Vein endothelial cell (primary cell): ENCODE measurements around the gene UVRAG. TPM values are rescaled to one million over a fixed set of nuclear protein-coding genes. Genes with fewer than 3 reads are reported as not detected.

Experiments
- small RNA-seq: library from RNA; depleted of rRNA; stranded (forward); fragments of <200 nt; gene quantifications from one replicate; pipeline ENCODE3, GENCODE V24; 2012
- total RNA-seq: library from RNA; depleted of rRNA; stranded (reverse); fragments of >200 nt; gene quantifications from 2 replicates; pipeline ENCODE4 v1.2.3, GENCODE V29; 2012

The UVRAG gene
- 74.5 and 78.4 TPM in 2 replicates for total RNA-seq

DNA sequence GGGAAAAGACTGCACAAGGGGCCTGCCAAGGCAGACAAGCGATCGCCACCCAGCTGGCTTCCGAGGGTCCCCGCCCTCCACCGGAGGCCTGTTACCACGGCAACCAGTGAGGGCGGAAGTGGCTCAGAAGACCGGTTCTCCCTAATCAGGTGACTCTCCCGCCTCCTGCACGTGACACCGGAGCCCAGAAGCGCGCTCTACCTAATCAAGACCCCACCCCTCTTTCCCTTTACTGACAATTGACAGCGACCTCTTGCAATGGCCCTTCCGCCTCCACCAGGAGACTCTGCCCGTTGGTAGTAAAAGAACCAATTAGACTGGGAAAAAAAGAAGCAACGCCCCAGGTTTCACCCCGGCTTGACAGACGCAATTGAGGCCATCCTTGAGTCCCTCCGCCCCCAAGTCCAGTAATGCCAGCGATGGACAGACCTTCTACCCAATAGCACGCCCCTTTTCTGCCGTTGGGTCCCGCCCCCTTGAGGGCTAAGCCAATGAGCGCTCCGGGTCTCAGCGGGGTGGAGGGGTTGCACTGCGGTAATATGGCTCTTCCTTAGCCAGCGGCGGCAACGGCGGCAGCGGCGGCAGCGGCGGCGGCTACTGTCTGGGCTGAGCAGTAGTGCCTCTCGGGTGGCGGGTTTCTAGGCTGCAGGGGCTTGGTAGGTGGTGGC, at the start of gene UVRAG:
Gene UVRAG (plus strand): TSS at position 534 of the 668 bp plus-strand sequence. CDS start 198 bp downstream, outside the sequence.

DNA sequence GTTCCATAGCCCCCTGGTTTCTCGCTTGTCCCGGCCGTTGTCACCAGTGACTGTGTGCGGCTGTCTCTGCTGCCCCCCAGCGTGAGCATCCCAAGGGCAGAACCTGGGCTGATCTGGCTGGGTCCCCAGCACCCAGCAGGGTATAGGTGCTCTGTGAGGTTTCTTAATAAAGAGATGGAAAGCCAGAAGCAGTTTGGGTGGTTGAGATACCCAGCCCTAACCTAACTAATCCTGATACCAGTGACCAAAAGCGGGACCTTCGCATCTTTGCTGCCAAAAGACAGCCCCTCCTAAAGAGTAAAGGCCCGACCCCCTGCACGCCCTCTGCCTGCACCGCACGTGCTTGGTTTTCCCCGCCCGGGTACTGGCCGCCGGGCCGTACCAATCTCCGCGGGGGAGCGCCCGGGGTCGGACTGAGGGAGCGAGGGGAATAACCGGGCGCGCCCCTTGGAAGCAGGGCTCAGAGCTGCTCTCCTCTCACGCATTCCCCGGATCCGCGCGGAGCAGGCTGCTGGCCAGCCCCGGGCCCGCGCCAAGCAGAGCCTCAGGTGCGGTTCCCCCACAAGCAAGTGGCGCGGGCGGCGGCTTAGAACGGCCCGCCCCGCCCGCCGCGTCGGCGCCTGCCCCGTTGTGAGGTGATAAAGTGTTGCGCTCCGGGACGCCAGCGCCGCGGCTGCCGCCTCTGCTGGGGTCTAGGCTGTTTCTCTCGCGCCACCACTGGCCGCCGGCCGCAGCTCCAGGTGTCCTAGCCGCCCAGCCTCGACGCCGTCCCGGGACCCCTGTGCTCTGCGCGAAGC, 46.7 kb upstream of the UVRAG start, which contains the start of gene DGAT2:
Gene DGAT2 (plus strand): TSS at position 667 of the 797 bp plus-strand sequence. CDS start 214 bp downstream, outside the sequence.

Small RNA genes within 50 kb of the gene (small RNA-seq; reads per million reads assigned to genes)
- gene RF00019 (not detected), gene RNA5SP344 (not detected)

Other genes with a start within 250 kb of the UVRAG start
- gene MAP6, start 146.2 kb upstream of the UVRAG start, total RNA-seq: under 0.01 and 0.48 TPM in 2 replicates
- not detected in 2 replicates for gene MOGAT2, start 97.4 kb upstream of the UVRAG start, total RNA-seq
- gene DGAT2, start 46.4 kb upstream of the UVRAG start, total RNA-seq: 1.3 and 2.3 TPM in 2 replicates